ENCODE measurements around the gene UPF2.

Gene UPF2, protein sequence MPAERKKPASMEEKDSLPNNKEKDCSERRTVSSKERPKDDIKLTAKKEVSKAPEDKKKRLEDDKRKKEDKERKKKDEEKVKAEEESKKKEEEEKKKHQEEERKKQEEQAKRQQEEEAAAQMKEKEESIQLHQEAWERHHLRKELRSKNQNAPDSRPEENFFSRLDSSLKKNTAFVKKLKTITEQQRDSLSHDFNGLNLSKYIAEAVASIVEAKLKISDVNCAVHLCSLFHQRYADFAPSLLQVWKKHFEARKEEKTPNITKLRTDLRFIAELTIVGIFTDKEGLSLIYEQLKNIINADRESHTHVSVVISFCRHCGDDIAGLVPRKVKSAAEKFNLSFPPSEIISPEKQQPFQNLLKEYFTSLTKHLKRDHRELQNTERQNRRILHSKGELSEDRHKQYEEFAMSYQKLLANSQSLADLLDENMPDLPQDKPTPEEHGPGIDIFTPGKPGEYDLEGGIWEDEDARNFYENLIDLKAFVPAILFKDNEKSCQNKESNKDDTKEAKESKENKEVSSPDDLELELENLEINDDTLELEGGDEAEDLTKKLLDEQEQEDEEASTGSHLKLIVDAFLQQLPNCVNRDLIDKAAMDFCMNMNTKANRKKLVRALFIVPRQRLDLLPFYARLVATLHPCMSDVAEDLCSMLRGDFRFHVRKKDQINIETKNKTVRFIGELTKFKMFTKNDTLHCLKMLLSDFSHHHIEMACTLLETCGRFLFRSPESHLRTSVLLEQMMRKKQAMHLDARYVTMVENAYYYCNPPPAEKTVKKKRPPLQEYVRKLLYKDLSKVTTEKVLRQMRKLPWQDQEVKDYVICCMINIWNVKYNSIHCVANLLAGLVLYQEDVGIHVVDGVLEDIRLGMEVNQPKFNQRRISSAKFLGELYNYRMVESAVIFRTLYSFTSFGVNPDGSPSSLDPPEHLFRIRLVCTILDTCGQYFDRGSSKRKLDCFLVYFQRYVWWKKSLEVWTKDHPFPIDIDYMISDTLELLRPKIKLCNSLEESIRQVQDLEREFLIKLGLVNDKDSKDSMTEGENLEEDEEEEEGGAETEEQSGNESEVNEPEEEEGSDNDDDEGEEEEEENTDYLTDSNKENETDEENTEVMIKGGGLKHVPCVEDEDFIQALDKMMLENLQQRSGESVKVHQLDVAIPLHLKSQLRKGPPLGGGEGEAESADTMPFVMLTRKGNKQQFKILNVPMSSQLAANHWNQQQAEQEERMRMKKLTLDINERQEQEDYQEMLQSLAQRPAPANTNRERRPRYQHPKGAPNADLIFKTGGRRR

GRCh38 chr10:12042797-12043651 lies at the start of gene UPF2:
UPF2 (minus strand) TSS chr10:12042809; CDS start chr10:12035423, 7,386 bp downstream.
- ATAC-seq = peak; percentile 93
- 0 out of 2 replicates have a peak, but pooled peaks have one; percentile 25 for TF ChIP-seq CSDC2 (CRISPR knock-in tag; IDR thresholded peaks at IDR 0.05)
- TF ChIP-seq SNAI2 (CRISPR knock-in tag; IDR thresholded peaks at IDR 0.05) = no peak

GRCh38 chr10:12091421-12091820 lies 48.8 kb upstream of the UPF2 start:
- ATAC-seq = no peak
- TF ChIP-seq, protein P1, sequence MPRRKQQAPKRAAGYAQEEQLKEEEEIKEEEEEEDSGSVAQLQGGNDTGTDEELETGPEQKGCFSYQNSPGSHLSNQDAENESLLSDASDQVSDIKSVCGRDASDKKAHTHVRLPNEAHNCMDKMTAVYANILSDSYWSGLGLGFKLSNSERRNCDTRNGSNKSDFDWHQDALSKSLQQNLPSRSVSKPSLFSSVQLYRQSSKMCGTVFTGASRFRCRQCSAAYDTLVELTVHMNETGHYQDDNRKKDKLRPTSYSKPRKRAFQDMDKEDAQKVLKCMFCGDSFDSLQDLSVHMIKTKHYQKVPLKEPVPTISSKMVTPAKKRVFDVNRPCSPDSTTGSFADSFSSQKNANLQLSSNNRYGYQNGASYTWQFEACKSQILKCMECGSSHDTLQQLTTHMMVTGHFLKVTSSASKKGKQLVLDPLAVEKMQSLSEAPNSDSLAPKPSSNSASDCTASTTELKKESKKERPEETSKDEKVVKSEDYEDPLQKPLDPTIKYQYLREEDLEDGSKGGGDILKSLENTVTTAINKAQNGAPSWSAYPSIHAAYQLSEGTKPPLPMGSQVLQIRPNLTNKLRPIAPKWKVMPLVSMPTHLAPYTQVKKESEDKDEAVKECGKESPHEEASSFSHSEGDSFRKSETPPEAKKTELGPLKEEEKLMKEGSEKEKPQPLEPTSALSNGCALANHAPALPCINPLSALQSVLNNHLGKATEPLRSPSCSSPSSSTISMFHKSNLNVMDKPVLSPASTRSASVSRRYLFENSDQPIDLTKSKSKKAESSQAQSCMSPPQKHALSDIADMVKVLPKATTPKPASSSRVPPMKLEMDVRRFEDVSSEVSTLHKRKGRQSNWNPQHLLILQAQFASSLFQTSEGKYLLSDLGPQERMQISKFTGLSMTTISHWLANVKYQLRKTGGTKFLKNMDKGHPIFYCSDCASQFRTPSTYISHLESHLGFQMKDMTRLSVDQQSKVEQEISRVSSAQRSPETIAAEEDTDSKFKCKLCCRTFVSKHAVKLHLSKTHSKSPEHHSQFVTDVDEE (CRISPR knock-in tag; IDR thresholded peaks at IDR 0.05) = no peak
- no peak for TF ChIP-seq ZC3H10 (CRISPR knock-in tag; IDR thresholded peaks at IDR 0.05)
- TF ChIP-seq CSDC2 (CRISPR knock-in tag; IDR thresholded peaks at IDR 0.05) = no peak

DNA sequence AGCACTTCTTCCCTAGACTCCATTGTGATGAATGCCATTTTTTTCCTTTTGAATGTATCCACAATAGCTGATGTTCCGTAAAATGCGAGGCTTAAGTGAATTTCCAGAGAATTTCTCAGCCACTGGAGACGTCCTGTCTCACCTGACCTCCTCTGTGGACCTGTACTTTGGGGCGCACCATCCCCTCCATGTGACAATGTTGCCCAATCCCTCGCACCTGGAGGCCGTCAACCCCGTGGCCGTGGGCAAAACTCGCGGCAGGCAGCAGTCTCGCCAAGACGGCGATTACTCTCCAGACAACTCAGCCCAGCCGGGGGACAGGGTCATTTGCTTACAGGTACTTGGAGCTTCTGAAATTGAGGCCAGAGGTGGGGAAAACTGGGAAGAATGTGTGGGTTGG lies 46.3 kb upstream of the UPF2 start:
- TF ChIP-seq TCF4 (CRISPR knock-in tag; IDR thresholded peaks at IDR 0.05; ENCODE audit: borderline replicate concordance) = no peak
- no peak for TF ChIP-seq ZNF70 (CRISPR knock-in tag; IDR thresholded peaks at IDR 0.05)
- TF ChIP-seq, protein P2, sequence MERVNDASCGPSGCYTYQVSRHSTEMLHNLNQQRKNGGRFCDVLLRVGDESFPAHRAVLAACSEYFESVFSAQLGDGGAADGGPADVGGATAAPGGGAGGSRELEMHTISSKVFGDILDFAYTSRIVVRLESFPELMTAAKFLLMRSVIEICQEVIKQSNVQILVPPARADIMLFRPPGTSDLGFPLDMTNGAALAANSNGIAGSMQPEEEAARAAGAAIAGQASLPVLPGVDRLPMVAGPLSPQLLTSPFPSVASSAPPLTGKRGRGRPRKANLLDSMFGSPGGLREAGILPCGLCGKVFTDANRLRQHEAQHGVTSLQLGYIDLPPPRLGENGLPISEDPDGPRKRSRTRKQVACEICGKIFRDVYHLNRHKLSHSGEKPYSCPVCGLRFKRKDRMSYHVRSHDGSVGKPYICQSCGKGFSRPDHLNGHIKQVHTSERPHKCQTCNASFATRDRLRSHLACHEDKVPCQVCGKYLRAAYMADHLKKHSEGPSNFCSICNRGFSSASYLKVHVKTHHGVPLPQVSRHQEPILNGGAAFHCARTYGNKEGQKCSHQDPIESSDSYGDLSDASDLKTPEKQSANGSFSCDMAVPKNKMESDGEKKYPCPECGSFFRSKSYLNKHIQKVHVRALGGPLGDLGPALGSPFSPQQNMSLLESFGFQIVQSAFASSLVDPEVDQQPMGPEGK (CRISPR knock-in tag; IDR thresholded peaks at IDR 0.05; ENCODE audit: borderline replicate concordance) = no peak
- no peak for TF ChIP-seq CREB5 (CRISPR knock-in tag; IDR thresholded peaks at IDR 0.05; ENCODE audit: low read depth)
- TF ChIP-seq CSDC2 (CRISPR knock-in tag; IDR thresholded peaks at IDR 0.05) = no peak
- no peak for TF ChIP-seq ZNF565 (CRISPR knock-in tag; conservative IDR thresholded peaks at IDR 0.05; ENCODE audit: low read depth)
- no peak for TF ChIP-seq RARB (CRISPR knock-in tag; IDR thresholded peaks at IDR 0.05)
- no peak for TF ChIP-seq ISL1 (CRISPR knock-in tag; IDR thresholded peaks at IDR 0.05)
- TF ChIP-seq BACH2 (CRISPR knock-in tag; IDR thresholded peaks at IDR 0.05; ENCODE audit: borderline replicate concordance) = no peak
- ATAC-seq = no peak

- ATAC-seq = peak; percentile 32; the same call in 2 of the 3 replicates
- TF ChIP-seq ZNF8 (CRISPR knock-in tag; IDR thresholded peaks at IDR 0.05) (no peak), ZC3H10 (CRISPR knock-in tag; IDR thresholded peaks at IDR 0.05) (no peak), RARB (CRISPR knock-in tag; IDR thresholded peaks at IDR 0.05) (no peak)
Observed at GRCh38 chr10:12081879-12082557, 39.4 kb upstream of the UPF2 start.

GRCh38 chr10:12081470-12081869 lies 38.9 kb upstream of the UPF2 start:
- ATAC-seq = no peak
- no peak for TF ChIP-seq OSR1 (CRISPR knock-in tag; IDR thresholded peaks at IDR 0.05)
- TF ChIP-seq ZNF565 (CRISPR knock-in tag; conservative IDR thresholded peaks at IDR 0.05; ENCODE audit: low read depth) = no peak
- TF ChIP-seq, protein P3, sequence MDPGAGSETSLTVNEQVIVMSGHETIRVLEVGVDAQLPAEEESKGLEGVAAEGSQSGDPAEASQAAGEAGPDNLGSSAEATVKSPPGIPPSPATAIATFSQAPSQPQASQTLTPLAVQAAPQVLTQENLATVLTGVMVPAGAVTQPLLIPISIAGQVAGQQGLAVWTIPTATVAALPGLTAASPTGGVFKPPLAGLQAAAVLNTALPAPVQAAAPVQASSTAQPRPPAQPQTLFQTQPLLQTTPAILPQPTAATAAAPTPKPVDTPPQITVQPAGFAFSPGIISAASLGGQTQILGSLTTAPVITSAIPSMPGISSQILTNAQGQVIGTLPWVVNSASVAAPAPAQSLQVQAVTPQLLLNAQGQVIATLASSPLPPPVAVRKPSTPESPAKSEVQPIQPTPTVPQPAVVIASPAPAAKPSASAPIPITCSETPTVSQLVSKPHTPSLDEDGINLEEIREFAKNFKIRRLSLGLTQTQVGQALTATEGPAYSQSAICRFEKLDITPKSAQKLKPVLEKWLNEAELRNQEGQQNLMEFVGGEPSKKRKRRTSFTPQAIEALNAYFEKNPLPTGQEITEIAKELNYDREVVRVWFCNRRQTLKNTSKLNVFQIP (CRISPR knock-in tag; IDR thresholded peaks at IDR 0.05; ENCODE audit: borderline replicate concordance, low read depth) = no peak
- no peak for TF ChIP-seq BACH2 (CRISPR knock-in tag; IDR thresholded peaks at IDR 0.05; ENCODE audit: borderline replicate concordance)
- TF ChIP-seq TCF4 (CRISPR knock-in tag; IDR thresholded peaks at IDR 0.05; ENCODE audit: borderline replicate concordance) = no peak
- no peak for TF ChIP-seq CSRNP3 (CRISPR knock-in tag; IDR thresholded peaks at IDR 0.05)
- TF ChIP-seq, protein P2 (CRISPR knock-in tag; IDR thresholded peaks at IDR 0.05; ENCODE audit: borderline replicate concordance) = no peak
